Embryonic facial prominence (tissue), 1 donor: Measurements from ENCODE around the gene ZMYM3.
A peak's percentile ranks its signal among the peaks of the same experiment; 100 is the strongest.

Experiments
- DNase-seq: peaks from one replicate; pipeline ENCODE4 v3.0.0-alpha.2; 2016; ENCODE audit errors: extremely low spot score

The ZMYM3 gene

GRCh38 chrX:71253253-71254091 lies 468 bp downstream of the ZMYM3 start:
- DNase-seq, result peak; percentile 11

GRCh38 chrX:71252221-71252620 lies 1.7 kb downstream of the ZMYM3 start:
- DNase-seq, result no peak

GRCh38 chrX:71251466-71251973 lies 2.4 kb downstream of the ZMYM3 start:
- DNase-seq, result peak; percentile 6

- no peak for DNase-seq
Observed at GRCh38 chrX:71250841-71251240, 3.1 kb downstream of the ZMYM3 start.

GRCh38 chrX:71245159-71245558 lies 8.8 kb downstream of the ZMYM3 start:
- no peak for DNase-seq

GRCh38 chrX:71244359-71245128 lies 9.4 kb downstream of the ZMYM3 start:
- DNase-seq, result no peak

- no peak for DNase-seq
Observed at GRCh38 chrX:71241301-71241700, 12.6 kb downstream of the ZMYM3 start.

- DNase-seq, result no peak
Observed at GRCh38 chrX:71239781-71240180, 14.2 kb downstream of the ZMYM3 start.

- no peak for DNase-seq
Observed at GRCh38 chrX:71236836-71237235, 17.1 kb downstream of the ZMYM3 start.

GRCh38 chrX:71235482-71235881 lies 18.5 kb downstream of the ZMYM3 start:
- no peak for DNase-seq

GRCh38 chrX:71228063-71228642 lies 25.8 kb downstream of the ZMYM3 start:
- no peak for DNase-seq

GRCh38 chrX:71227370-71228062 lies 26.4 kb downstream of the ZMYM3 start:
- no peak for DNase-seq

GRCh38 chrX:71225676-71226075 lies 28.3 kb downstream of the ZMYM3 start:
- no peak for DNase-seq

- no peak for DNase-seq
Observed at GRCh38 chrX:71225009-71225408, 28.9 kb downstream of the ZMYM3 start.

GRCh38 chrX:71224098-71224708 lies 29.7 kb downstream of the ZMYM3 start:
- DNase-seq, result no peak

- no peak for DNase-seq
Observed at GRCh38 chrX:71222929-71223328, 31.0 kb downstream of the ZMYM3 start, which contains the start of gene GJB1. TSS of gene GJB1 (plus strand) at chrX:71223224. CDS start at chrX:71223708, 484 bp downstream.

- no peak for DNase-seq
Observed at GRCh38 chrX:71221145-71221544, 32.8 kb downstream of the ZMYM3 start.

- DNase-seq, result no peak
Observed at GRCh38 chrX:71217298-71217697, 36.6 kb downstream of the ZMYM3 start.

- no peak for DNase-seq
Observed at GRCh38 chrX:71216485-71216884, 37.5 kb downstream of the ZMYM3 start.

- DNase-seq, result no peak
Observed at GRCh38 chrX:71215338-71215912, 38.5 kb downstream of the ZMYM3 start.
